Esophagus squamous epithelium (tissue), 5 donors: ENCODE data around the gene C16orf92. TPM values are rescaled to one million over a fixed set of nuclear protein-coding genes. Genes with fewer than 3 reads are reported as not detected.

Experiments
- DNase-seq: peaks from one replicate; lab custom pipeline; 2025; lab: John Stamatoyannopoulos, UW
- H3K27ac ChIP-seq, 4 donors: fragments of 200-600 bp; sonication (generic); one replicate each; pipeline ENCODE4 v1.5.1; 2016 to 2019; ENCODE audit warnings: mild to moderate bottlenecking in 1 of 4
- H3K27me3 ChIP-seq, 4 donors: fragments of 200-600 bp; sonication (generic); 1 replicate in 3 of 4; 2 replicates in 1 of 4; pipeline versions ENCODE4 v1.5.1 to v1.6.0; 2017 to 2021; ENCODE audit warnings: antibody characterized with exemption in 1 of 4
- H3K36me3 ChIP-seq, 3 donors: fragments of 200-600 bp; sonication (generic); one replicate each; pipeline ENCODE4 v1.5.1; 2016 to 2019
- H3K4me1 ChIP-seq, 3 donors: fragments of 200-600 bp; sonication (generic); one replicate each; pipeline ENCODE4 v1.5.1; 2017 to 2019
- H3K4me3 ChIP-seq, 4 donors: fragments of 200-600 bp; sonication (generic); 1 replicate in 3 of 4; 2 replicates in 1 of 4; pipeline ENCODE4 v1.5.1; 2016 to 2019; ENCODE audit warnings: mild to moderate bottlenecking in 2 of 4, moderate library complexity in 1 of 4
- H3K9me3 ChIP-seq, 3 donors: fragments of 200-600 bp; sonication (generic); one replicate each; pipeline ENCODE4 v1.5.1; 2016 to 2019
- CTCF ChIP-seq, 6 experiments: fragments of 450-650 bp in 4 of 6; fragments of 200-600 bp in 2 of 6; sonication (generic) in 2 of 6; IDR thresholded peaks; one replicate each; pipeline ENCODE4 v1.5.1; 2016 to 2019; ENCODE audit warnings: antibody characterized with exemption in 6 of 6, mild to moderate bottlenecking in 4 of 6, moderate library complexity in 4 of 6
- POLR2A ChIP-seq, 4 donors: fragments of 450-650 bp; IDR thresholded peaks; one replicate each; pipeline ENCODE4 v1.6.1; 2017; ENCODE audit warnings: antibody characterized with exemption in 4 of 4, mild to moderate bottlenecking in 4 of 4, moderate library complexity in 3 of 4
- WGBS, 2 donors: methylation state at CpG; one replicate each; pipeline ENCODE4 v1.1.5; 2018; 5-methylcytosine and 5-hydroxymethylcytosine counted together
- intact Hi-C: fragments of 100-400 bp; cut with DNase I; formaldehyde crosslinking; loops from one replicate; pipeline ENCODE4 v1.15.0; 2022
- total RNA-seq, 4 donors: library from RNA; depleted of rRNA; stranded (reverse); fragments of >200 nt; gene quantifications; one replicate each; pipeline ENCODE4 v1.1.0, GENCODE V29; 2016
- donor health status: DM: yes; HTN: yes; CAD: no.

Gene C16orf92
- total RNA-seq, 4 donors from 2014 or later = not detected

- DNase-seq = no peak
- TF ChIP-seq CTCF (IDR thresholded peaks at IDR 0.05) (no peak), POLR2A (IDR thresholded peaks at IDR 0.05) (no peak)
These were observed 30.5 kb downstream of the C16orf92 start for GRCh38 chr16:30053376-30054015.

GRCh38 chr16:30054451-30054850 is 31.5 kb downstream of the C16orf92 start:
- Histone ChIP-seq H3K4me3 (no peak overlapping the region), H3K9me3 (no peaks in the 10 kb centered on the region), H3K27ac (no peak overlapping the region), H3K27me3 (no peaks in the 10 kb centered on the region), H3K36me3 (no peaks in the 10 kb centered on the region), H3K4me1 (peaks cover 18 to 73% (median 28%) of the 10 kb centered on the region in 3 donors)
- DNase-seq = no peak
- TF ChIP-seq CTCF (IDR thresholded peaks at IDR 0.05) (no peak), POLR2A (IDR thresholded peaks at IDR 0.05) (no peak)
- intact Hi-C loops = no loop called here
- WGBS, 2 donors = 74 to 75% methylated on average over 8 of the region's 8 CpGs

More at GRCh38 chr16:30053376-30054015, 30.5 kb downstream of the C16orf92 start:
- intact Hi-C loops = no loop called here
- Histone ChIP-seq H3K27me3 (no peaks in the 10 kb centered on the region), H3K4me1 (peaks cover 18 to 78% (median 28%) of the 10 kb centered on the region in 3 donors), H3K4me3 (peak overlapping the region; percentile 51 to 88 (median 63)), H3K36me3 (no peaks in the 10 kb centered on the region), H3K9me3 (no peaks in the 10 kb centered on the region), H3K27ac (peak overlapping the region; percentile 50 to 64 (median 56))
- WGBS, 2 donors = 0 to 11% methylated on average over 6 to 13 of the region's 19 CpGs

GRCh38 chr16:30054959-30055553 is 32.1 kb downstream of the C16orf92 start:
- H3K36me3 ChIP-seq = no peaks in the 10 kb centered on the region
- intact Hi-C loops = no loop called here
- no peaks in the 10 kb centered on the region for H3K9me3 ChIP-seq
- peaks cover 18 to 70% (median 29%) of the 10 kb centered on the region in 3 donors for H3K4me1 ChIP-seq
- no peak for DNase-seq
- no peaks in the 10 kb centered on the region for H3K27me3 ChIP-seq
- H3K4me3 ChIP-seq = no peak overlapping the region
- TF ChIP-seq CTCF (IDR thresholded peaks at IDR 0.05) (peak; percentile 23 to 66 (median 51)), POLR2A (IDR thresholded peaks at IDR 0.05) (no peak)
- WGBS, 2 donors = 17 to 27% methylated on average over 7 to 9 of the region's 10 CpGs
- H3K27ac ChIP-seq = peak overlapping the region in 3 of 4 donors; percentile 62 to 73 (median 65)

GRCh38 chr16:30060346-30060745 is 37.3 kb downstream of the C16orf92 start:
- peaks cover 22 to 63% (median 28%) of the 10 kb centered on the region in 3 donors for H3K4me1 ChIP-seq
- TF ChIP-seq CTCF (IDR thresholded peaks at IDR 0.05) = no peak
- no peak for TF ChIP-seq POLR2A (IDR thresholded peaks at IDR 0.05)
- no peak for DNase-seq
- no peaks in the 10 kb centered on the region for H3K27me3 ChIP-seq
- intact Hi-C loops = no loop called here
- WGBS, 2 donors = 69 to 84% methylated on average over 4 of the region's 4 CpGs
- no peak overlapping the region for H3K4me3 ChIP-seq
- H3K9me3 ChIP-seq = no peaks in the 10 kb centered on the region
- H3K27ac ChIP-seq = peak overlapping the region in 3 of 4 donors; percentile 23 to 47 (median 25)
- no peaks in the 10 kb centered on the region for H3K36me3 ChIP-seq
